Superior temporal gyrus (tissue), 1 donor: ENCODE data around the gene STOML1.
A peak's percentile ranks its signal among the peaks of the same experiment; 100 is the strongest.

ENCODE experiments used
- DNase-seq: peaks from one replicate; pipeline ENCODE4 v3.0.0-alpha.2; 2016; ENCODE audit errors: extremely low spot score

The STOML1 gene

GRCh38 chr15:74019734-74020133 is 27.6 kb upstream of the STOML1 start:
- no peak for DNase-seq

GRCh38 chr15:74013374-74013894 is 21.3 kb upstream of the STOML1 start:
- no peak for DNase-seq

DNA sequence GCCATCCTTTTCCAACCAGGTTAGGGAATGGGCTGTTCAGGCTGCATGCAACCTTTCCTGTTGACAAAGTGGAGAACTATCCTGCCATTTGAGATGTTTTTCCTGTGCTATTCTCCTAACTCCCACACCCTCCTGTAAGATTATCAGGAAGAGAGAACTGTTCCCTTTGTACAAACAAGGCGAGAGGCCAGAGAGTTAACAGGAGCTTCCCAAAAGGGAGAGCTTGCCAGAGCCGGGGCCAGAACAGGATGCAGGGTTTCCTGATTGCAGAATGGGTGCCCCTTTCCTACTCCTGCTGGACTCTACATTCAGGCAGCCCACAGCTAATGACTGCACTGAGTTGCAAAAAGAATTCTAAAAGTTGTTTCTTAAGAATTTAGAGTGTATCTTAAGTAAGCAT is 19.5 kb upstream of the STOML1 start:
- no peak for DNase-seq

GRCh38 chr15:74010929-74011540 is 18.9 kb upstream of the STOML1 start:
- DNase-seq = no peak

DNA sequence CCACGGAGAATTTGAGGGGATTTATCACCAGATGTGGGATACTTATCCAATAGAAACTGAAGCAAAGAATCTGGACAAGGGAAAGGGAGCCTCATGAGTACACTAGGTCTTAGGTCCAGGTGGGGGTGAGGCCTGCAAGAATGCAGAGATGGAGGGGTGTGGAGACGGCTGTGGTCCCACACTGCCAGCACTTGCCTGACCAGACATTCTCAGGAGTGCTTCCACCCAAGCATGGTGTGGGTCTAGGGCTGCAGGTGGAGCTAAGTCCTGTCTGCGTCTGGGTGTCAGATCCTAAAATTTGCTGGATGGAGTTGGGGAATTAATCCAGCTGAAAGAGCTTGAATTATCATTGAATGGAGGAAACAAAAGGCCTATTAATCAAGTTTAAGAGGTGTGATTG is 16.8 kb upstream of the STOML1 start:
- DNase-seq = no peak

DNA sequence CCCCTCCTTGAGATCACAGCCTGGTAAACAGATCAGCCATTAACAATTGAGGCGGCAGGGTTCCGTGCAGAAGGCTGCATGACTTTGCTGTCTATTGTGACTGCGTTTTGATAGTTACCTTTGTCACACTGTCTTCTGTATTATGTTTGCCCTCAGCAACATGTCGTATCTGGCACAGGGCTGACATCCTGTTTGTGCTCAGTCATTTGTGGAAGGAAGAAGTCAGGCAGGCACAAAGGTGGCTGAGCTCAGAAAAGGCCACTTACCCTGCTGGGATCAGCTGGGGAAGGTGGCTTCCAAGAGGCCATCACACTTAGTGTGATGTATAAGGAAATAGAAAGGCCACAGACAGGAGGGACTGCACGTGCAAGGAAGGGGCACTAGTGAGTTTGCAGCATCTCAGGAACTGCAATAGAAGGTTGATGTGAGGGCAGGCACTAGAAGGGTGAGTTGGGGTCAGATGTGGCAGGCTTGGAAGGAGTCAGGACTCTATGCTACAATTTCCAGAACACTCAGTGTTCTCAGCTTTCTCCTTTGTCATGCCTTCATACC is 15.8 kb upstream of the STOML1 start:
- DNase-seq = no peak

GRCh38 chr15:74006774-74007639 is 14.9 kb upstream of the STOML1 start:
- no peak for DNase-seq

- DNase-seq = no peak
These were observed 5.9 kb upstream of the STOML1 start for GRCh38 chr15:73997986-73998385.

GRCh38 chr15:73996939-73997338 is 4.8 kb upstream of the STOML1 start:
- peak; percentile 21 for DNase-seq

DNA sequence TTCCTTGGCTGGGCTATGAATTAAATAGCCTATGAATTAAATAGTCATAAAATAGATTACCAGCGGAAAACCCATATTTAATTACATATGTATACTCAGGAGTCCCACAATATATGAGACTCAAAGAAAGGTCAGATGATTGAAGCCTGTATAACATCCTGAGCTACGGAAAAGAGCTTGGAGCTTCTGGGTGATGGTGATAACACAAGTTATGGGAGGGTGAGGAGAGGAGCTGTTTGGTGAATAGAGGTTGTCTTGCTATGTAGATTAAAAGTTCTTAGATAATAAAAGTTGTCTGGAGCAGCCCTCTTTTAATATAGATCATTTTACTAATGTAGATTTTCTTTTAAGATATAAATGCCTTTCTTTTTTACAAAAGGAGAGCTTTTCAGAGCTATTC is 4.2 kb upstream of the STOML1 start:
- DNase-seq = peak; percentile 22

DNA sequence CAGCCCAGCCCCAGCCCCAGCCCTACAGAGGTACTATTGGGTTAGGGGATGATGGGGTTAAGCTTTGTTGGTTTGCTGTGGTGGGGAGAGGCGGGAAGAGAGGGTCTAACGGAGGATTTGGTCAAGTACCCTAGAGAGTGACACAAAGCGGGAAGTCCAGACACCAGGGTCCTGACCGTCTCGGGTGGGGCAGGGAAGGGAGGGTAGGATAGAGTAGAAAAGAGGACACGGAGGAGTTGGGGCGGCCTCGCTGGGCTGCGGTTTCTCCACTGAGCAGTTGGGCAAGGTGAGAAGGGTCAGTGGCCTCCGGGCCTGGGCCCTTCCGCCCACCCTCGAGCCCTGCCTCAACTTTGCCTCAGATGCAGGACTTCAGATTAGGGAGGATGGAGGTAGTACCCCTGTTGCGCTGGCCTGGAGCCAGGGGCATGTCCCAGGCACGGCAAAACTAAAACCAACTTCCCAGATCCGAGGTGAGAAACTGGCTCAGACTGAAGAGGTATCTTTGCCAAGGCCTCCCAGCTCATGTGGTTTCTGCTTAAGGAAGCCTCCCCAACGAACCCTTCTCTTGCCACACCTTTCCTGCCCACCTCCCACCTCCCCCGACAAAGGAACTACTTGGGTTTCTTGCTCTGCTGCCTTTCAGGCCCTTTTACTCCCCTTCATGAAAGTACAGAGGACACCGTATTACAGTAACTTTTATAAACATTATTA is 3.0 kb upstream of the STOML1 start:
- DNase-seq = peak; percentile 19

- DNase-seq = peak; percentile 93
These were observed 2.4 kb upstream of the STOML1 start, which contains the start of gene PML for GRCh38 chr15:73994413-73994883. TSS of gene PML (plus strand) at chr15:73994716. CDS start at chr15:73994813, 97 bp downstream.

- DNase-seq = no peak
These were observed 1.3 kb upstream of the STOML1 start for GRCh38 chr15:73993211-73993994.

DNA sequence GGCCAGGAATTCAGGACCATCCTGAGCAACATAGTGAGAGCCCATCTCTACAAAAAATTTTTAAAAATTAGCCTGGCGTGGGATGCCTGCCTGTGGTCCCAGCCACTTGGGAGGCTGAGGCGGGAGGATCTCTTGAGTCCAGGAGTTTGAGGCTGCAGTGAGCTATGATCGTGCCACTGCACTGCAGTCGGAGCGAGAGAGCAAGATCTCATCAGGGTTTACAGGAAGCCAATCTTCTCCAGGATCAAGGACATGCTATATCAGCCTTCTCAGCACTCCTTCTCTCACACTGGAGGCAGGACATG is 451 bp upstream of the STOML1 start:
- DNase-seq = no peak

DNA sequence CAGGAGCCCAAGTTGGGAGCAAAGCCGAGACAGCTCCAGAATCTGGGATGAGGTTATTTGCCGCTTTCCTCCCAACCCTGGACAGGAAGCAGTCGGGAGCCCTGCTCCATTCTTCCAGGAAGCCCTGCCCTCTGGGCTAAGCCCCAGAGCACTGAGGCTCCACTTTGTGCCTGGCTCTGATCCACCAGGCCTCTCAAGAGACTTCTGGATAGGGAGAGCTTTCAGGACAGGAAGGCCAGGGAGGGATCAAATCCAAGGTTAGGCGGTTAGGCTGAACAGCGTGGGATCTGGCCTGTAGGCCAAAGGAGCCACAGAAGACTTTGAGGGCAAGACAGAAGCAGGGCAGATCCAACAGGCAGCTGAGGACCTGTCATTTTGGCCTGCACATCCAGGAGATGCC is 835 bp downstream of the STOML1 start:
- DNase-seq = peak; percentile 22

GRCh38 chr15:73990250-73991005 is 1.7 kb downstream of the STOML1 start:
- no peak for DNase-seq

GRCh38 chr15:73989001-73989798 is 2.9 kb downstream of the STOML1 start:
- DNase-seq = no peak

DNA sequence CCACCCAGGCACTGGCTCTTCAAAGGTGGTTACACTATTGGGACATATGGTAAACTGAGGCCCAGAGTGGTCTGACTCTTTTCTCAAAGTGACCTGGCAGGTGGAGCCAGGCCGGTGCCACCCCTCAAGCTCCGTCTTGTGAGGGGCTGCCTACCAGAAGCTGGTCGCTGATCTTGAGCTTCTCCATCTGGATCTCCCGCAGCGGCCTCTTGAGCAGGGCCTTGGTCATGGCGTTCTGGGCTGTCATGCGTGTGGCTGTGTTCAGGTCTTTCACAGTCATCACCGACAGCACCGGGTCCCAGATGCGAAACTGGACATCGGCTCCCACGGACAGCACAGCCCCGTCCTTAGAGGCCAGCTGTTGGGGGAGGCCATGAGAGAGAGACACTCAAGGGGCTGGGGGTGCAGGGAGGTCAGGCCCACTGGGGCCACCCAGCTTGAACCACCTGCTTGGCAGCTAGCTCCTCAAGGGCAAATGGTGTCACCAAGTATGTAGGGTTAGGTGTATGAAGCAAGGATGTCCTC is 3.6 kb downstream of the STOML1 start:
- no peak for DNase-seq

DNA sequence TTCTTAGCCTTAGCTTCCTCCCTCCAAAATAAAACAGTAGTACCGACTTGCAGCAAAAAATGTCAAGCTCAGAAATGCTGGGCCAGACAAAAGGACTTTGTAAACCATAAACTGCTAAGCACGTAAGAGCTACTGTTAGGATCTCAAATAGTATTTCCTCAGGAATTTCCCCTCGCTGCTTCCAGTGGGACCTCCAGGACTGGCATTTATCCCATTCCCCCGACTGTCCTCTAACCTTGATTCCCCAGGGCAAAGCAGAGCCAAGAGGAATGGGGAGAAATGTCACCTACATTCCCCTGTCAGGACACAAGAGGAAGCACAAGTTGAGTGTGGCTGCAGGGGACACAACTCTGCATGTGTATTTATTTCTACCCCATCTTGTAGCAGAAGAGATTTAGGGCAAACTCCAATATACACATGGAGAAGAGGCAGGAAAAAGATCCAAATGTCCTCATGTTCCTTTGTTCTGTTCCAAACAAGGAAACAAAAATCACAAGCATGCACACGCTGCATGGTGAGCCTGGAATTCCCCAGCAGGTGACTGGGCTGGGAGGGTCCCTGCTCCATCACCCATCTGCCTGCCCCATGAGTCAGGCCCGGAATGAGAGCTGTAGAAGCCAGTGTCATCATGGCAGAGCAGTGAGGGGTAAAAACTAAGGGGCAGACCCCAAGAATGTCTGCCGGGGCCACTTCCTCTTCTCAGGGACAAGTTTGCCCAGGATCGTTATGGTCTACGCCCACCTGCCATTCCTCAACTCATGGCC is 4.2 kb downstream of the STOML1 start:
- no peak for DNase-seq
